SU-DHL-6 (cell line): ENCODE measurements around the gene FRAS1.

Experiments used
- H2AFZ ChIP-seq: fragments of 200-600 bp; sonication (generic); 2 replicates; pipeline ENCODE4 v1.6.1; 2014; ENCODE audit warnings: low read depth, mild to moderate bottlenecking, moderate library complexity, mixed read lengths, antibody characterized with exemption, low read length; ENCODE audit not compliant: severe bottlenecking
- H3F3A ChIP-seq: fragments of 200-600 bp; shearing (Covaris generic); 2 replicates; pipeline ENCODE4 v1.6.0; 2016; ENCODE audit warnings: antibody characterized with exemption, mild to moderate bottlenecking; ENCODE audit not compliant: insufficient read depth
- H3K27ac ChIP-seq: fragments of 200-600 bp; sonication (generic); 2 replicates; pipeline ENCODE4 v1.5.1; 2016; ENCODE audit warnings: low read depth, mild to moderate bottlenecking, low read length, moderate library complexity, mixed read lengths
- H3K27me3 ChIP-seq: fragments of 200-600 bp; sonication (generic), shearing (Covaris generic); 2 replicates; pipeline ENCODE4 v1.6.0; 2014; ENCODE audit warnings: mild to moderate bottlenecking, low read length
- H3K36me3 ChIP-seq: fragments of 200-600 bp; sonication (generic); 2 replicates; pipeline ENCODE4 v1.6.1; 2014; ENCODE audit warnings: mild to moderate bottlenecking, low read length, mixed read lengths
- H3K4me2 ChIP-seq: fragments of 300-600, 200-600 bp; shearing (Covaris generic), sonication (generic); 2 replicates; pipeline ENCODE4 v1.6.0; 2014; ENCODE audit warnings: low read length, low read depth, mild to moderate bottlenecking; ENCODE audit not compliant: poor library complexity, severe bottlenecking
- H3K4me3 ChIP-seq: fragments of 200-600 bp; sonication (generic); 2 replicates; pipeline ENCODE4 v1.5.1; 2014; ENCODE audit warnings: antibody characterized with exemption, low read length, mild to moderate bottlenecking, mixed read lengths; ENCODE audit not compliant: insufficient read depth, poor library complexity, severe bottlenecking
- H3K79me2 ChIP-seq: fragments of 200-600 bp; sonication (generic); 2 replicates; pipeline ENCODE4 v1.6.1; 2014; ENCODE audit warnings: mild to moderate bottlenecking, low read length, moderate library complexity; ENCODE audit not compliant: insufficient read depth
- H3K9ac ChIP-seq: fragments of 200-600 bp; sonication (generic); 2 replicates; pipeline ENCODE4 v1.7.0; 2014; ENCODE audit warnings: mild to moderate bottlenecking, low read length
- H3K9me2 ChIP-seq: fragments of 200-600 bp; sonication (generic); replicated peaks from 2 replicates; pipeline ENCODE4 v1.6.1; 2014; ENCODE audit warnings: low read length; ENCODE audit not compliant: insufficient read depth
- H3K9me3 ChIP-seq: fragments of 200-600 bp; sonication (generic); 2 replicates; pipeline ENCODE4 v1.6.1; 2014; ENCODE audit warnings: low read length, mixed read lengths; ENCODE audit not compliant: insufficient read depth
- H4K20me1 ChIP-seq: fragments of 200-600 bp; sonication (generic); 2 replicates; pipeline ENCODE4 v1.6.1; 2014; ENCODE audit warnings: low read depth, mild to moderate bottlenecking, antibody characterized with exemption, low read length, moderate library complexity, mixed read lengths
- EZH2phosphoT487 ChIP-seq: fragments of 200-600 bp; sonication (generic), shearing (Covaris generic); conservative IDR thresholded peaks from 2 replicates; pipeline ENCODE4 v1.6.1; 2018; ENCODE audit warnings: mild to moderate bottlenecking, antibody characterized with exemption, low read length, moderate library complexity, mixed read lengths
- TF ChIP-seq, protein P1 (sequence below): fragments of 200-600 bp; sonication (generic); IDR thresholded peaks from one replicate; pipeline ENCODE4 v1.5.1; 2017; ENCODE audit warnings: antibody characterized with exemption, mild to moderate bottlenecking, low read length, moderate library complexity; ENCODE audit not compliant: insufficient read depth, poor library complexity, severe bottlenecking

The FRAS1 gene

DNA sequence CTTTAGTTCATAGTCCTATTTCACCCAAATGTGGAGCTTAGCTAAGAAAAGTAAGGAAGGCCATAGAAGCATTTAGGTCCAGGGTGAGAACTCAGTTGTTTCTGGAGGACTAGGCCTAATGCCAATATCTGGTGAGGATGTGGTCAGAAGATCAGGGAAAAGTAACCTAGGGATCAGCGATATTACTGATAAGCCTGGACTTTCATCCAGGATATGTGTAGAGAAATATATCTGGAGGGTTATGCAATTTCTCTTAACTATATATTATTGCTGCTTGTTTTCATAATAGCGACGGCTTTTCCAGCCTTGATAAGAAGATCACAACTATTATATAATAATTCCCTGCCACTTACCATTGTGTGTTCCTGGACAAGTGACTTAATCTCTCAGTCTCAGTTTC lies 81.1 kb downstream of the FRAS1 start:
- Histone ChIP-seq H3F3A (no peaks in the 10 kb centered on the region), H3K27ac (no peak overlapping the region), H3K4me3 (no peak overlapping the region), H4K20me1 (no peaks in the 10 kb centered on the region), H3K9me3 (no peaks in the 10 kb centered on the region), H2AFZ (no peak overlapping the region), H3K27me3 (no peaks in the 10 kb centered on the region), H3K4me2 (no peak overlapping the region), H3K9me2 (no peaks in the 10 kb centered on the region), H3K36me3 (no peaks in the 10 kb centered on the region), H3K9ac (no peak overlapping the region), H3K79me2 (no peaks in the 10 kb centered on the region)
- TF ChIP-seq, protein P1, sequence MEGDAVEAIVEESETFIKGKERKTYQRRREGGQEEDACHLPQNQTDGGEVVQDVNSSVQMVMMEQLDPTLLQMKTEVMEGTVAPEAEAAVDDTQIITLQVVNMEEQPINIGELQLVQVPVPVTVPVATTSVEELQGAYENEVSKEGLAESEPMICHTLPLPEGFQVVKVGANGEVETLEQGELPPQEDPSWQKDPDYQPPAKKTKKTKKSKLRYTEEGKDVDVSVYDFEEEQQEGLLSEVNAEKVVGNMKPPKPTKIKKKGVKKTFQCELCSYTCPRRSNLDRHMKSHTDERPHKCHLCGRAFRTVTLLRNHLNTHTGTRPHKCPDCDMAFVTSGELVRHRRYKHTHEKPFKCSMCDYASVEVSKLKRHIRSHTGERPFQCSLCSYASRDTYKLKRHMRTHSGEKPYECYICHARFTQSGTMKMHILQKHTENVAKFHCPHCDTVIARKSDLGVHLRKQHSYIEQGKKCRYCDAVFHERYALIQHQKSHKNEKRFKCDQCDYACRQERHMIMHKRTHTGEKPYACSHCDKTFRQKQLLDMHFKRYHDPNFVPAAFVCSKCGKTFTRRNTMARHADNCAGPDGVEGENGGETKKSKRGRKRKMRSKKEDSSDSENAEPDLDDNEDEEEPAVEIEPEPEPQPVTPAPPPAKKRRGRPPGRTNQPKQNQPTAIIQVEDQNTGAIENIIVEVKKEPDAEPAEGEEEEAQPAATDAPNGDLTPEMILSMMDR = no peak
- TF ChIP-seq EZH2phosphoT487 = no peak

DNA sequence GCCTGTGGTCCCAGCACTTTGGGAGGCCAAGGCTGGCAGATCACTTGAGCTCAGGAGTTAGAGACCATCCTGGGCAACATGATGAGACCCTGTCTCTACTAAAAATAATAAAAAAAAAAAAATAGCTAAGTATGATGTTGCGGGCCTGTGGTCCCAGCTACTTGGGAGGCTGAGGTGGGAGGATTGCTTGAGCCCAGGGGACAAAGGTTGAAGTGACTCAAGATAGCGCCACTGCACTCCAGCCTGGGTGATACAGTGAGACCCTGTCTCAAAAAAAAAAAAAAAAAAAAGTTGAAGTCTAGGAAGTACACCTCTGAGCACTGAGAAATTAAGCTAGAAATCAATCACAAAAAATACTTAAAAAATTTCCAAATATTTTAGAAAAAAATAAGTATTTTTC lies 86.5 kb downstream of the FRAS1 start:
- Histone ChIP-seq H3K9ac (no peak overlapping the region), H3F3A (no peaks in the 10 kb centered on the region), H4K20me1 (no peaks in the 10 kb centered on the region), H3K4me2 (no peak overlapping the region), H3K36me3 (no peaks in the 10 kb centered on the region), H3K27ac (no peak overlapping the region), H3K27me3 (no peaks in the 10 kb centered on the region), H3K9me3 (no peaks in the 10 kb centered on the region), H3K4me3 (no peak overlapping the region), H2AFZ (no peak overlapping the region), H3K9me2 (no peaks in the 10 kb centered on the region), H3K79me2 (no peaks in the 10 kb centered on the region)
- TF ChIP-seq, protein P1 = no peak
- no peak for TF ChIP-seq EZH2phosphoT487

GRCh38 chr4:78145008-78145407 lies 87.9 kb downstream of the FRAS1 start:
- no peaks in the 10 kb centered on the region for H4K20me1 ChIP-seq
- no peak overlapping the region for H2AFZ ChIP-seq
- TF ChIP-seq, protein P1 = no peak
- TF ChIP-seq EZH2phosphoT487 = no peak
- no peak overlapping the region for H3K9ac ChIP-seq
- no peaks in the 10 kb centered on the region for H3K9me2 ChIP-seq
- H3K27me3 ChIP-seq = no peaks in the 10 kb centered on the region
- H3K27ac ChIP-seq = no peak overlapping the region
- no peak overlapping the region for H3K4me3 ChIP-seq
- no peaks in the 10 kb centered on the region for H3F3A ChIP-seq
- H3K4me2 ChIP-seq = no peak overlapping the region
- H3K36me3 ChIP-seq = no peaks in the 10 kb centered on the region
- no peaks in the 10 kb centered on the region for H3K79me2 ChIP-seq
- no peaks in the 10 kb centered on the region for H3K9me3 ChIP-seq
